ENCODE measurements around the gene PARD6G.

GRCh38 chr18:80147037-80147417 is 100.3 kb downstream of the PARD6G start:
- TF ChIP-seq EZH2 (IDR thresholded peaks at IDR 0.05; ENCODE audit: borderline replicate concordance) (no peak), CTCF (IDR thresholded peaks at IDR 0.05; ENCODE audit: poor library complexity) (no peak)
